Measurements from ENCODE around the gene IMMP2L.
"Not testable (repeated sequence)": the region's sequence is repeated elsewhere in the genome, so short reads cannot be mapped to it uniquely, and the experiment has no call there.

The IMMP2L gene

DNA sequence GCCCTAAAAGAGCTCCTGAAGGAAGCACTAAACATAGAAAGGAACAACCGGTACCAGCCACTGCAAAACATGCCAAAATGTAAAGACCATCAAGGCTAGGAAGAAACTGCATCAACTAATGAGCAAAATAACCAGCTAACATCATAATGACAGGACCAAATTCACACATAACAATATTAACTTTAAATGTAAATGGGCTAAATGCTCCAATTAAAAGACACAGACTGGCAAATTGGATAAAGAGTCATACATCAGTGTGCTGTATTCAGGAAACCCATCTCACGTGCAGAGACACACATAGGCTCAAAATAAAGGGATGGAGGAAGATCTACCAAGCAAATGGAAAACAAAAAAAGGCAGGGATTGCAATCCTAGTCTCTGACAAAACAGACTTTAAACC is 60.5 kb downstream of the IMMP2L start:
- DNase-seq, result not testable (repeated sequence)

DNA sequence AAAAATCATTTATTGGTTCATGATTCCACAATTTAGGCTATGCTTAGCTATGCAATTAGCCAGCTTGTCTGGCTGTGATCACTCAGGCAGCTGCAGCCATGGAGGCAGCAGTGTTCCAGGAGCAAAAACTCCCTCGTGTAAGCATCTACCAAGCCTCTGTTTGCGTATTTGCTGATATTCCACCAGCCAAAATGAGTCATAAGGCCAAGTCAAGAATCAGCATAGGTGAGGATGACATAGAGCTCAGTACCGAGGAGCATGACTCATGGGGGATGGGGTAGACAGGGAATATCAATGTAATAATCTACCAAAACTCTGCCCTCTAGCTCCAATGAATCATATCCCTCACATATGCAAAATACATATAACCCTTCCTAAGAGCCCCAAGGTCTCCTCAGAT is 63.3 kb downstream of the IMMP2L start:
- peak; percentile 33 for DNase-seq

DNA sequence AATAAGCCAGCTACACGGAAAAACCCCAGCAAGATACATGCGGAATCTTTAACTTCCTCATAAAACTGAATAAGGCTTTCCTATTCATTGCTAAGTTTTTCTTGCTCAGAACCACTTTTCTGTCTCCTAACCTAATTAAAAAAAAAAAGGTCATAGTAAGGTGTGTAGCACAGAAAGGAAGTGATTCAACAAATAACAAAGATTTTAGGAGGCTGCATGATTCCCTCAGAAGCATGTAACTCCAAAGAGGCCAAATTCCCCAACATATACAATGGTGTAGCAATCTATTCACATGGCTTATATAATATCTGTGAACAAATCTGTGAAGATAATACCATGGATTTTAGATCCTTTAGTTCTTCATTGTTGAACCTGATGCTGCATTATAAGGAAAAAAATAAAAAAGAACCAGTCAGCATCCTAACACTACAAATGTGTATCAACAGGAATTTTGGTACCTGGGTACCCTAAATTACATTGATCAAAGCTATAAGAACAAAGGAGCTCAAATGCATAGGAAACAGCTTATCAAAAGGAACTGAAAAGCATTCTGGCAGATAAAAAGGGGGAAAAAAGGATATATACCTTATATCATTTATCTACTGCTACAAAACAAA is 63.8 kb downstream of the IMMP2L start:
- DNase-seq, result no peak

DNA sequence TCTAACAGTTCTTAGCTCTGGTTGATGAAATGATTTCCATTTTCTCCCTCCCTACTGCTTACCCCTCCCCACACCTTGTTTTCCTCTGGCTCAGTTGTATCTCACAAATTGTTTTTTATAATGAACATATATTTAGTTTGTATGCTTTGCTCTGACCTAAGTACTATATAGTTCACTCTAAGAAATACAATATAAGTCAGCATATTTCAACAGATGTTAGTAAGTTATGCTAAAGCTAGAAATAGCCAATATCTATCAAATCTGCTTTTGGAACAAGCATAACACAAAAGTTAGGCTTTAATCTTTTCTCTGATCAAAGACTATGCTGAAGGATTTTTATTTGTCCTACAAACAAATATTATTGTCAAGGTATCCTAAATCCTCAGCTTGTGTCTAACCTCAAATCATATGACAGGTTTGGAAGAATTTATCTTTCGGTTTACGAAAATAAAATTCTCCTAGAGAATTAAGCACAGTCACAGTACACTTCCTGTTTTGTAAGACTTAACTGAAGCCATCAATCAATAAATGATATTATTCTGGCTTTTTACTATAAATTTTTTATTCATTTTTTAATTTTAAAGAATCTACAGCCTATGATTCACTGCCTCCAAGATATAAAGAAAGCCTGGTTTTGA is 67.0 kb downstream of the IMMP2L start:
- DNase-seq, result no peak

DNA sequence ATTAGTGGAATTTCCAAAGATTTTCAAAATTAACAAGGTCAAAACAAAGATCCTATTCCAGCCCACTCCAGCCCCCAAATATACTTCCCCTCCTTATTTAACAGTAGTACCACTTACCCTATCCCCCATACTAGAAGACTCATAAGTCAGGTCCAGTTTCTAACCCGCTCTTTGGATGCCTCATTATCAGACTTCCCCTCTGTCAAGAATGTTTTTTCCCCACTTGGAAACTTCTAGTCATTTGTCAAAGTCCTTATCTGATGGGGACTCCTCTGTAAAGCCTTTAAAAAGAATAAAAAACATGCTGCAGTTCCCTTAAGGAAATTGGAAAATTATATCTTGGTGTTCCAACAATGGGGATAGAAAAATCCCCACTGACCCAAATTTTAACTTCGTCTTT is 70.1 kb downstream of the IMMP2L start:
- DNase-seq, result no peak

DNA sequence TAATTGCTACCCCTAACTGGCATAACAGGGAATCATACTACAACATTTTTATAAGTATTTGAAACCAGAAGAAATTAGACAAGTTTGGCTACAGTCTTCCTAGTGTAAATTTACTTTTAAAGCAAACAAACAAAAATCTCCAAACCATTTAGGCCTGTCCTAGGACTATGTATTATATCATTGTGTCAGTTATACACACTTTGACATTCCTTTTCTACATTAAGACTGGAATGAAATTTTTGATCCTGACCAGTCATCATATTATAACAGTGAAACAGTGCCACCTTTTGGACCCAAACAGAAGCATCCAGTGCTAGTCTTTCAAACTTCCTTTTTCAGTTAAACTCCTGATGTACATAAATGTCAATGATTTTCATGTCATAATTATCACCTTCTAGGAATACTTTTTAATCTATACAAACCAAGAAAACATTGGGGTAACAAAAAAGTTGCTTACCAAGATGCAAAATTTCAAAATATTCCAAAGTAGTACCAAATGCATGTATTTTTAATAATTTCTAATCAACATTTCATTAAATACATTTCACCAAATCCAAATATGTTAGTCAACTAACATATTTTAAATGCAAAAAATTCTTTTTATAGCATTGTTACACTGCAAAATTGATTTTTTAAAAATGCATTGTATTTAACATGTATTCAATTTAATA is 75.7 kb downstream of the IMMP2L start:
- no peak for DNase-seq

DNA sequence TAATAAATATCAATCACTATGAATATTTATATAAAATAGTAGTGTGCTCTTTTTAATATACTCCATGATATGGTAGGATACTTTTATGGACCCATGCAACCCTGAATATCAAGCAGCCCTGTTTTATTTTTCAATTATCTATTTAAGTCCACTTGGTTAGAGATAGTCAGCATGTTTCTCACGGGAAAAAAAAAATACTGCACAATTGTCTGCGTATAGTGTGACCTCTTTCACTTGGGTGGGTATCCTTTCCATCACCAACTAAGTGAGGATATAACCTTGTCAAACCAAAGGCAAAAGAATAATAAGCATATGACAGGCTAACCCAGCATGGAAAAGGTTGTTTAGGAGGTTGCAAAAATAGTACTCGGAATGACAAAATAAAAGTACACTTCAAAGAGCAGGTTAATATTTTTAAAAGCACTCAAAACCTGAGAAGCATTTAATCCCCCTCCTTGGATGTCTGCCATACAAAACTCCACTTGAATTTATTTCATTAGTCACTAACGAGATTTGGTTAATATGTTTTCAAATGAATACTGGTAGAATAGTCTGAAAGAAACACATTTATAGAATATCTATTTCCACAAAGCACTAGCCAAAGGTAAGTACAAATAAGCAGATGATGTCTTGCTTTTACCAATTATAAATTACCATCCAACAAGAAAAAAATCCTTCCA is 76.5 kb downstream of the IMMP2L start:
- no peak for DNase-seq

DNA sequence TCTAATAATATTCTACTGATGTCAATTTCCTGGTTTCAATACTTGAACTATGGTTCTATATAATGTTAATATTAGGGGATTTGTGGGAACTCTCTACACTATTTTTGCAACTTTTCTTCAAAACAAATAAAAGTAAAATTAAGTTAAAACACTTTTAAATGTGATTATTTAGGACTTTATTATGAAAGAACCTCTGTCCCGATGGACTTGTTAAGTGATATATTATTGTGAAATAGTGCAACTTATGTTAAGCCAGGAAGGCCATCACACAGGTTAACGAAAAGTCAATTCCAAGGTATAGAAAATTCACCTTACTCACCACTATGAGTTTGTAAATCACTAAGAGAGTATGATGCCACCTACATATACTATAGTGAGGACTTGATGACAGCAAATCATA is 79.2 kb downstream of the IMMP2L start:
- DNase-seq, result no peak

DNA sequence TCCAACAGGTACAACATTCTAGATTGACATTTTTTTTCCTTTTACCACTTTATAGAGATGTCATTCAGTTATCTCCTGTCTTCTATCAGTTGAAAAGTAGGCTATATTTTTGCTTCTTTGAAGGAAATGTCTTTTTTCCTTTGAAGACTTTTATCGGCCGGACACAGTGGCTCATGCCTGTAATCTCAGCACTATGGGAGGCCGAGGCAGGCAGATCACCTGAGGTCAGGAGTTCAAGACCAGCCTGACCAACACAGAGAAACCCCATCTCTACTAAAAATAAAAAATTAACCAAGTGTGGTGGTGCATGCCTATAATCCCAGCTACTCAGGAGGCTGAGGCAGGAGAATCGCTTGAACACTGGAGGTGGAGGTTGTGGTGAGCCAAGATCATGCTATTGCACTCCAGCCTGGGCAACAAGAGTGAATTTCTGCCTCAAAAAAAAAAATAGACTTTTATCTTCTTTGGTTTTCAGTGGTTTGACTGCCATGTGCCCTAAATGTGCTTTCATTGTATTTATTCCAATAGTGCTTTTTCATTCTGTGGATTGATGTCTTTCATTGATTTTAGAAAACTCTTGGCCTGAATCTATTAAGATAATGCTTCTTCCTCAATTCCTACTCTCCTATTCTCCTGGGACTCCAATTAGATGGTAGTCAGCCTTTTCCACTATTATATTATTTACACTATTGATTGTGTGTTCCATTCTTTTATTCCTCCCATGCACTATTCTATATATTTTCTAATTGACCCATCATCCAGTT is 84.6 kb downstream of the IMMP2L start:
- no peak for DNase-seq

DNA sequence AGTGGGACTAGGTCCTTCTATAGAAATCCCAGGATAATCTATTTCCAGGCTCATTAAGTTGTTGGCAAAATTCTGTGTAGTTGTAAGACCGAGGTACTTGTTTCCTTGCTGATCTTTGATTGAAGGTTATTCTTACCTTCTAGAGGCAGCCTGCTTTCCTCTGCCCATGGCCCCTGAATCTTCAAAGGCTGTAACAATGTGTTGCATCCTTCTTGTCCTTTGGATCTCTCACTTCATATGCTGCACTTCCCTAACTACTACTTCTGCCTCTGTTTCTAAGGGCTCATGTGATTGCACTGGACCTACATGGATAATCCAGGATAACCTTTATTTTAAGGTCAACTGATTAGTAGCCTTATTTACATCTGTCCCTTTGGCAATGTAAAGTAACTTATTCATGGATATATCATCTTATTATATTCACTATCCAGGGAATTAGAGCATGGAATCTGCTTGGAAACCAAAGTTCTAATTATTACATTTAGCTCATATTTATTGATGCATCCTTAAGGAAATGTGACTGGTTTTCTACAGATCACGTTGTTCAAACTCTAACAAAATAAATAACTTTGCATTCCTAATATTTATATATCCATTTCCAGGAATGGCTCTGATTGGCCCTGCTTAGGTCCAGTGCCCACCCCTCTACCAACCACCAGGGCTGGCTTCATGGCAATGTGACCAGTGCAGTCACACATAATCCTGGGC is 85.6 kb downstream of the IMMP2L start:
- DNase-seq, result no peak

DNA sequence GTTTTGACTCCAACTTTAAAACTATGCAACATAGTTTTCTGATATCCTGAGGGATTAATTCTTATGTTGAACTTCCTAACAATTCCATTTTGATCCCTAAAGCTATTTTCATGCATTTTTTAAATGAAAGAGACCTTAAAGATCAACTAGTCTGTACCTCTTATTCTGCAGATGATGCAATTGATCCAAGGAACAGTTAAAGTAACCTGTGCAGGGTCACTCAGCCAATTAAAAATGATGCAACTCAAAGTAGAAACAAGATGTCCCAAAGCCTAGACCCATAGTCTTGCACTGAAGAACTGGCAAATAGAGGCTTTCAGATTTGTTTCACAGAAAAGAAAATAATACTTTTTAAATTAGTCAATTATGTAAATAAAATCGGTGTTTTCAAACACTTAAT is 86.3 kb downstream of the IMMP2L start:
- no peak for DNase-seq

DNA sequence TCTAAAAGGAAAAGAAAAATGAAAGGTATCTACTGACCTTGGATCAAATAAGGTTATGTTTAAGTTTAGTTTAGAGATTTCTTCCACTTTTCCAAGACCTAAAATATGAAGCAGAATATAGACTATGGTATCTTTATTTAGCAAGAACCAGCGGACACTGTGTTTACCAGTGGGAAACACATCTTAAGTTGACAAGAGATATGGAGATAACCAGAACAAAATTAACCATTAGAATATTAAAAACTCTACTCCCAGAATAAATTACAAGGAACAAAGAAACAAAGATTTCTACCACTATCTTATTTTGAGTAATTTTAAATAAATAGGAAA is 86.9 kb downstream of the IMMP2L start:
- DNase-seq, result no peak

DNA sequence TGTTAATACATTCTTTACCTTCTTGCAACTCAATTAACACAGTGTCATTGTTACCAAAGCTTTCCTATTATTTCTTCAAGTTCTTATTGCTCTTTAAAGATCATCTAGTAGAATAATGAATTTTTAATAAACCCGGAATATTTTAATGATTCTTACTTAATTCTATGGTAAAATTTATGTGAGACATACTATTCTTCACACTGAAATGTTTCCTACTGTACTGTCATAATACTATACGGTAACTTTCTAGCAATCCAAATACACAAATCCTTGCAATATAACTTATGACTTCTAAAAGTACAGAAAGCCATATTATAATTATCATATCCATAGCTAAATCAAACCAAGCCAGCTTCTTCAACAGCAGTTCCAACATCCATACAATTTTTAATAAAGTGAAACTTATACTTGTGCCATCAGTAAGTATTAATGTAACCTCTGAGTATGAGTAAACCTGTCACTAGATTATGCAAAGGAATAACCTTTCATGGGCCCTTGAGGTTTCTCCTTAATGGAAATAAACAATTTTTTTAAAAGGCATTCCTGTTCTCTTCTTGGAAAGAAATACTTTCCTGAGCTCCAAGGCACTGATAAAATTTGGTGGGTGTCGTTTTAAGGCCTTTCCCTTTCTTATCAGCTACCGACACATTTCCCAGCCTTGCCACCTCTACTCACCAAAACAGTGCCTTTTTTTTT is 87.4 kb downstream of the IMMP2L start:
- no peak for DNase-seq

DNA sequence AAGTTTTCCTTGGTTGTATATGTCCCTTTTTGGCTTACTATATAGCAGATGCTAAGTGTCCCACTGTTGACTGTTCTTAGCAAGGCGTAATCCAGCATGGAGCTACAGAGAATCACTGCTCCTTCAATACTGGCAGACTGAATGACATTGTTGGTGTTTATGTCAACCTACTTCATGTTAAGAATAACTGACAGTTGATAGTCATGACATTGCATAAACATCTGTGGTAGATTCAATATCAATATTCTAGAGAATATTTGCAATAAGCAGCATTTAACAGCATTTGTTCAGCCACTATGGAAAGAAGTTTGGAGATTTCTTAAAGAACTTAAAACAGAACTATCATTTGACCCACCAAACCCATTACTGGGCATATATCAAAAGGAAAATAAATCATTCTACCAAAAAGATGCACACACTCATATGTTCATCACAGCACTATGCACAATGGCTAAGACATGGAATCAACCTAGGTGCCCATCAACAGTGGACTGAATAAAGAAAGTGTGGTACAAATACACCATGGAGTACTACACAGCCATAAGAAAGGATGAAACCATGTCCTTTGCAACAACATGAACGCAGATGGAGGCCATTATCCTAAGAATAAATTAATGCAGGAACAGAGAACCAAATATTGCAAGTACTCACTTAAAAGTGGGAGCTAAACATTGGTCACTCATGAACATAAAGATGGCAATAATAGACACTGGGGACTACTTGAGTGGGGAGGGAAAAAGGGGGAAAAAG is 88.7 kb downstream of the IMMP2L start:
- no peak for DNase-seq

DNA sequence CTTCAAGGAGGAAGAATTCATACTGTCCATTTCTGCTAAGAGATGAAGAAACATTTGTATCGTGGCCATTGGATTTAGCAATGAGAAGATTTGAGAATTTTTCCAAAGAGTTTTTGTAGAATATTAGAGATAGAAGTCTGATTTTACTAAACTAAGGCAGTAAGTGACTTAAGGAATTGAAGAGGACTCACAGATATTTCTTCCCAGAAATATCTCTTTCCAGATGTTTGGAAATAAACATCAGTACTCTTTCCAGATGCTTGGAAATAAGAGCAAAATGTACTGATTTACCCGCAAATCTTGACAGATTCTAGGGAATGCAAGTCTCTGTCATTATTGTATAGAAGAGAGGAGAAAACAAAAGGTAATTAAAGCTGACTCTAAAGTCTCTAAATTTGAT is 91.3 kb downstream of the IMMP2L start:
- DNase-seq, result no peak

DNA sequence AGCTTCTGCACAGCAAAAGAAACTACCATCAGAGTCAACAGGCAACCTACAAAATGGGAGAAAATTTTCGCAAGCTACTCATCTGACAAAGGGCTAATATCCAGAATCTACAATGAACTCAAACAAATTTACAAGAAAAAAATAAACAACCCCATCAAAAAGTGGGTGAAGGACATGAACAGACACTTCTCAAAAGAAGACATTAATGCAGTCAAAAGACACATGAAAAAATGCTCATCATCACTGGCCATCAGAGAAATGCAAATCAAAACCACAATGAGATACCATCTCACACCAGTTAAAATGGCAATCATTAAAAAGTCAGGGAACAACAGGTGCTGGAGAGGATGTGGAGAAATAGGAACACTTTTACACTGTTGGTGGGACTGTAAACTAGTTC is 92.4 kb downstream of the IMMP2L start:
- not testable (repeated sequence) for DNase-seq

DNA sequence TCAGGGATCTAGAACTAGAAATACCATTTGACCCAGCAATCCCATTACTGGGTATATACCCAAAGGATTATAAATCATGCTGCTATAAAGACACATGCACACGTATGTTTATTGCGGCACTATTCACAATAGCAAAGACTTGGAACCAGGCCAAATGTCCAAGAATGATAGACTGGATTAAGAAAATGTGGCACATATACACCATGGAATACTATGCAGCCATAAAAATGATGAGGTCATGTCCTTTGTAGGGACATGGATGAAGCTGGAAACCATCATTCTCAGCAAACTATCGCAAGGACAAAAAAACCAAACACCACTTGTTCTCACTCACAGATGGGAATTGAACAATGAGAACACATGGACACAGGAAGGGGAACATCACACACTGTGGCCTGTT is 96.5 kb downstream of the IMMP2L start:
- not testable (repeated sequence) for DNase-seq

DNA sequence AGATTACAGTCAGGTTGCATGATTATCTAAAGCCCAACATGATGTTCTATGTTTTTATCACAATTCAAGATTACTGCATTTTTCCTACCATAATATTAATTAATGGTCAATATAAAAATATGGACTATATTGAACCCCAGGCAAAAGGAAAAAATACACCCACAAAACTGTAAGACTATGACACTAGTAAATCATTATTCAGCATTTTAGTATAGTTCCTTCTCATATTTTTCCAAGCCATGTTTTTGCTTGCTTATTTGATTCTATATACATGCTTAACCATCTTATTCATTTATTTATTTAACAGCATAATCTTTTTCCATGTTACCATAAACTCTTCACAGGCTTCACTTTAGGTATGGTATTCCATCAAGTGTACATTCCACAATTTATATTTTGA is 101.6 kb downstream of the IMMP2L start:
- DNase-seq, result no peak

DNA sequence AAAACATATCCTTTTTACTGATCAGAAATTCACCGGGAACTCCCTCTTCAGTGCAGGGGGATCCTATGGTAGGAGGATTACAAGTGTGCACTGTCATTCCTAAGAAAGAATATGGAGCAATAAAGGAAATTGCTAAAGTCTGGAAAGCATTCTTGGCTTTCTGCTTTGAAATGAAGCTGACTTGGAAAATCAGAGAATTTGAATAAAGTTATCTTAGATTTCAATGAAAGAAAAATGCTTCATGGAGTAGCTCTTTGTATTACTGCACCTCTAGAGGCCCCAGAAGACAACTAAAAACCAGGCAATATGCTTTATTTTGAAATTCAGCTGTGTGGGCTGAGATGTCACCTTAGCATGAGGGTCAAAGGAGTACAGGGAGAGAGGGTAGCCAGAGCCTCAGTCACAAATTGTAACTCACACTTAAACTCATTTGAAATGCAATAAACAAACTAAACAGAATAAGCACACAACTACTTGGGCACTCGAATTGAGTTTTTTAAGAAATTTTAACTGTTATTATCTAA is 102.5 kb downstream of the IMMP2L start:
- DNase-seq, result no peak

DNA sequence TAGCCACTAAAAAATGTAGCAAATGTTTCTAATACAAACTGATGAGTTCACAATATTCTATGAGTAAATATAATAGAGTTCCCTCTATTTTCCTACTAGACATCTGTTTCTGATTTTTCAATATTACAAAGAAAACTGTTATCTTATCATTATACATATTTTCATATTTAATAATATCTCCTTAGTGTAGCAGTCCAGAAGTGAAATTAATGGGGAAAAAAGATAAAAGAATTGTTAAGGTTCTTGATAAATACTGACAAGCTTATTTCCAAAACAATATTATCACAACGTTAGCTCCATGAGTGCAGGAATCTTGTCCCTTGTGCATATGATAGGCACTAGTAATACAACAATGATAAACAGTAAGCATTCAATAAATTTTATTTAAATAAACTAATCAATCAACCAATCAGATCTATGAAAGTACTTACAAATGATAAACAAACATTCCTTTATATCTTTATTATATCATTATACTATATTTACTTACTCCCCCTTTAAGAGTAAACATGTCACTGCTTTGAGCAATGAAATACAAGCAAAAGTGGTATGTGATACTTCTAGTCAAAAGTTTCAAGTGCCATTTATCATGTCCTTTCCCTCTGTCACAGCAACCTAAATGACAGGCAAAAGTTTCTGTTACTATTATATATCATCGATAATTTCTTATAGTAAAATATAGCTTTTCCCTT is 103.1 kb downstream of the IMMP2L start:
- no peak for DNase-seq
